PC-9 (cell line): ENCODE results near the gene IL17RB.

ENCODE experiments used
- CTCF ChIP-seq: fragments of 200-600 bp; sonication (generic); conservative IDR thresholded peaks from 2 replicates; pipeline ENCODE4 v1.6.1; 2017; ENCODE audit warnings: mixed run types, antibody characterized with exemption, mild to moderate bottlenecking, moderate library complexity
- EZH2 ChIP-seq: fragments of 200-600 bp; sonication (generic); IDR thresholded peaks from 2 replicates; pipeline ENCODE4 v1.8.0; 2017; ENCODE audit warnings: antibody characterized with exemption, low read depth

- no peak for TF ChIP-seq CTCF
- TF ChIP-seq EZH2 = no peak
These were observed 16.8 kb downstream of the IL17RB start for GRCh38 chr3:53863145-53863544.
